K562 (cell line): ENCODE measurements around the gene MRPL2.

Source experiments
- NFXL1 ChIP-seq: fragments of 450-650 bp; formaldehyde crosslinking; IDR thresholded peaks from 2 replicates; pipeline ENCODE4 v1.4.0; 2021; ENCODE audit warnings: mild to moderate bottlenecking
- SETDB1 ChIP-seq: IDR thresholded peaks from one replicate; pipeline ENCODE4 v1.6.1; 2012; ENCODE audit warnings: low read length, control low read depth, inconsistent platforms

GRCh38 chr6:43005844-43006243 is 53.4 kb downstream of the MRPL2 start:
- TF ChIP-seq SETDB1 (no peak), NFXL1 (CRISPR knock-in tag) (no peak)
